ENCODE measurements around the gene SUMF1.

DNA sequence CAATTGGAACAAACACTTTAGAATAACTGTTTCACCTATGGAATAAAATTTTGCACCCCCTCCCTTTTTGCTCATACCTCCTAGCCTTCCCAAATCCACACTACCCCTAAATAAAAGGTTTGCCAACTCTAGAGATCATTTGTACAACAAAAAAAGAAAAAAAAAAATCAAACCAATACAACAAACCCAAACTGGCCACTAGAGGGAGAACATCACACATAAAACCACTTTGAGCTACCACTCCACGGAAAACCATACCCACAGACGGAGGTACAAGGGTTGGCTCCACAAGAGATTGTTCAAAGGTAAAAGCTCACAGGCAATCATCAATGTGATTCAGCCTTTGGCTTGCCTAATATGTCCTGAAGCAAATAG lies 116.3 kb downstream of the SUMF1 start:
- TF ChIP-seq, protein P1, sequence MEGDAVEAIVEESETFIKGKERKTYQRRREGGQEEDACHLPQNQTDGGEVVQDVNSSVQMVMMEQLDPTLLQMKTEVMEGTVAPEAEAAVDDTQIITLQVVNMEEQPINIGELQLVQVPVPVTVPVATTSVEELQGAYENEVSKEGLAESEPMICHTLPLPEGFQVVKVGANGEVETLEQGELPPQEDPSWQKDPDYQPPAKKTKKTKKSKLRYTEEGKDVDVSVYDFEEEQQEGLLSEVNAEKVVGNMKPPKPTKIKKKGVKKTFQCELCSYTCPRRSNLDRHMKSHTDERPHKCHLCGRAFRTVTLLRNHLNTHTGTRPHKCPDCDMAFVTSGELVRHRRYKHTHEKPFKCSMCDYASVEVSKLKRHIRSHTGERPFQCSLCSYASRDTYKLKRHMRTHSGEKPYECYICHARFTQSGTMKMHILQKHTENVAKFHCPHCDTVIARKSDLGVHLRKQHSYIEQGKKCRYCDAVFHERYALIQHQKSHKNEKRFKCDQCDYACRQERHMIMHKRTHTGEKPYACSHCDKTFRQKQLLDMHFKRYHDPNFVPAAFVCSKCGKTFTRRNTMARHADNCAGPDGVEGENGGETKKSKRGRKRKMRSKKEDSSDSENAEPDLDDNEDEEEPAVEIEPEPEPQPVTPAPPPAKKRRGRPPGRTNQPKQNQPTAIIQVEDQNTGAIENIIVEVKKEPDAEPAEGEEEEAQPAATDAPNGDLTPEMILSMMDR (IDR thresholded peaks at IDR 0.05) = peak; percentile 55 to 95 (median 74)
- TF ChIP-seq POLR2A (IDR thresholded peaks at IDR 0.05) = peak in 1 of 3 donors; percentile 25
